Loucy (cell line): ENCODE results near the gene MAN2B2.

ENCODE experiments used
- H2AFZ ChIP-seq: fragments of 200-600 bp; sonication (generic); 2 replicates; pipeline ENCODE4 v1.6.0; 2016; ENCODE audit warnings: antibody characterized with exemption, mild to moderate bottlenecking, low read length, moderate library complexity
- H3F3A ChIP-seq: fragments of 200-600 bp; 2 replicates; pipeline ENCODE4 v1.6.0; 2016; ENCODE audit warnings: antibody characterized with exemption, low read depth, mild to moderate bottlenecking
- H3K27me3 ChIP-seq: fragments of 200-600 bp; sonication (generic); 2 replicates; pipeline ENCODE4 v1.6.1; 2014; ENCODE audit warnings: low read length, mild to moderate bottlenecking; ENCODE audit not compliant: insufficient read depth, poor library complexity, severe bottlenecking
- H3K36me3 ChIP-seq: fragments of 200-600 bp; sonication (generic); 2 replicates; pipeline ENCODE4 v1.6.1; 2016; ENCODE audit warnings: low read length; ENCODE audit not compliant: insufficient read depth
- H3K4me1 ChIP-seq: fragments of 200-600 bp; sonication (generic); 2 replicates; pipeline ENCODE4 v1.5.1; 2014; ENCODE audit warnings: low read length, mild to moderate bottlenecking; ENCODE audit not compliant: insufficient read depth, poor library complexity, severe bottlenecking
- H3K4me2 ChIP-seq: fragments of 200-600 bp; sonication (generic); 2 replicates; pipeline ENCODE4 v1.6.0; 2014; ENCODE audit warnings: antibody characterized with exemption, low read length, low read depth, mild to moderate bottlenecking; ENCODE audit not compliant: poor library complexity, severe bottlenecking
- H3K4me3 ChIP-seq: fragments of 200-600 bp; sonication (generic); 2 replicates; pipeline ENCODE4 v1.5.1; 2014; ENCODE audit warnings: low read length, mild to moderate bottlenecking, mixed read lengths; ENCODE audit not compliant: poor library complexity, severe bottlenecking
- H3K79me2 ChIP-seq: fragments of 200-600 bp; sonication (generic); 2 replicates; pipeline ENCODE4 v1.6.1; 2014; ENCODE audit warnings: low read length; ENCODE audit not compliant: insufficient read depth
- H3K9ac ChIP-seq: fragments of 200-600 bp; sonication (generic); 2 replicates; pipeline ENCODE4 v1.6.0; 2014; ENCODE audit warnings: mild to moderate bottlenecking, low read depth, low read length, moderate library complexity; ENCODE audit not compliant: poor library complexity, severe bottlenecking
- H3K9me2 ChIP-seq: fragments of 200-600 bp; sonication (generic); replicated peaks from 2 replicates; pipeline ENCODE4 v1.6.1; 2016; ENCODE audit warnings: low read depth, low read length, mixed read lengths
- H3K9me3 ChIP-seq: fragments of 200-600 bp; sonication (generic); 2 replicates; pipeline ENCODE4 v1.6.1; 2014; ENCODE audit warnings: mild to moderate bottlenecking, antibody characterized with exemption, low read length, low read depth; ENCODE audit not compliant: insufficient read depth
- H4K20me1 ChIP-seq: fragments of 200-600 bp; sonication (generic); 2 replicates; pipeline ENCODE4 v1.6.0; 2014; ENCODE audit warnings: antibody characterized with exemption, low read length, mild to moderate bottlenecking; ENCODE audit not compliant: insufficient read depth, poor library complexity, severe bottlenecking
- EZH2phosphoT487 ChIP-seq: fragments of 200-600 bp; IDR thresholded peaks from 2 replicates; pipeline ENCODE4 v1.6.1; 2018; ENCODE audit warnings: antibody characterized with exemption, mild to moderate bottlenecking, moderate library complexity, borderline replicate concordance
- TF ChIP-seq, protein P1 (sequence below): fragments of 200-600 bp; sonication (generic); conservative IDR thresholded peaks from 2 replicates; pipeline ENCODE4 v1.5.1; 2014; ENCODE audit warnings: mild to moderate bottlenecking, antibody characterized with exemption, low read length

Gene MAN2B2

DNA sequence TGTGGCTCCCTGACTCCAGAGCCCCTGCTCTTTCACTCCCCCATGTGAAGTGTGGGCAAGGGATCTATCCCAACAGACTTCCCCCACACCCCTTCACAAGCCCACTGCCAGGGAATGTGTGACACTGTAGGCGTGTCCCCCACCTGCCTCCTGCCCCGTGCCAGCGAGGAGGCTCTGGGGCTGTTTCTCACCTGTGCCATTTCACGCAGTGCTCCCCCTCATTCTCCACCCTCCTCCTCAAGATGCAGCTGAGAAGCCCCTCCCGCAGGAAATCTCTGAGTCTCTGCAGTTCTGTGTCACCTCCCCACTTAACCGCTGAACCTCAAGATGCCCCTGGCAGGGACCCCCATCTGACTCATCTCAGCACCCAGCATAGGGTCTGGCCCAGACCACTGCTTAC lies 5.4 kb downstream of the MAN2B2 start:
- H3K9me2 ChIP-seq = no peaks in the 10 kb centered on the region
- peaks cover 17% of the 10 kb centered on the region; the same call in 1 of the 2 replicates for H3K36me3 ChIP-seq
- H3K4me3 ChIP-seq = no peak overlapping the region

DNA sequence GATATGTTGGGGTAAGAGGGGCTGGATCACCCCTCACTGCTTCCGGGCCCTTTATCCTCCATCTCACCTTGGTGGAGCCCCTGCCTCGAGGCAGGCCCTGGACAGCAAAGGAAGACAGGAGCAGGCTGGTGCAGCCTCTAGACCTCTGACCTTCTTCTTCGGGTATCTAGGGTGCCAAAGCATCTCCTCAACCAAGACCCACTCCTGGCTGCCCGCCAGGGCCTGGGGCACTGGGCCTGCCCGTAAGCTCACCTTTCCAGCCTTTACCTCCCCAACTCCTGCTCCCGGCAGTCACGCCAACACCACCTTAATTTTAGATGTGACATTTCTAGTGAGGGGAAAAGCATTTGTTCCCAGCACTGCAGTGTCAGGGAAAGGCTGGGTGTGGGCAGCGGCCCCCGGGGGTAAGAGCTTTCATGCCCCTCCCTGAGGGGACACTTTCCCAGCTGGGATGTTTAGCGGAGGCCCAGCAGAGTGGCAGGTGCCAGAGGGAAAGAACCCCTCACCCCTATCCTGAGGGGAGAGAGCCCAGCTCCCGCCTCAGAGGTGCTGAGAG lies 6.7 kb downstream of the MAN2B2 start:
- Histone ChIP-seq H3K4me2 (no peak overlapping the region), H3K9ac (no peak overlapping the region), H3K9me3 (no peaks in the 10 kb centered on the region), H3F3A (no peaks in the 10 kb centered on the region), H3K27me3 (no peaks in the 10 kb centered on the region), H3K9me2 (no peaks in the 10 kb centered on the region), H3K4me3 (no peak overlapping the region), H4K20me1 (no peaks in the 10 kb centered on the region), H3K4me1 (no peaks in the 10 kb centered on the region), H3K79me2 (no peaks in the 10 kb centered on the region), H3K36me3 (peaks cover 17% of the 10 kb centered on the region; the same call in 1 of the 2 replicates), H2AFZ (no peak overlapping the region)
- TF ChIP-seq, protein P1, sequence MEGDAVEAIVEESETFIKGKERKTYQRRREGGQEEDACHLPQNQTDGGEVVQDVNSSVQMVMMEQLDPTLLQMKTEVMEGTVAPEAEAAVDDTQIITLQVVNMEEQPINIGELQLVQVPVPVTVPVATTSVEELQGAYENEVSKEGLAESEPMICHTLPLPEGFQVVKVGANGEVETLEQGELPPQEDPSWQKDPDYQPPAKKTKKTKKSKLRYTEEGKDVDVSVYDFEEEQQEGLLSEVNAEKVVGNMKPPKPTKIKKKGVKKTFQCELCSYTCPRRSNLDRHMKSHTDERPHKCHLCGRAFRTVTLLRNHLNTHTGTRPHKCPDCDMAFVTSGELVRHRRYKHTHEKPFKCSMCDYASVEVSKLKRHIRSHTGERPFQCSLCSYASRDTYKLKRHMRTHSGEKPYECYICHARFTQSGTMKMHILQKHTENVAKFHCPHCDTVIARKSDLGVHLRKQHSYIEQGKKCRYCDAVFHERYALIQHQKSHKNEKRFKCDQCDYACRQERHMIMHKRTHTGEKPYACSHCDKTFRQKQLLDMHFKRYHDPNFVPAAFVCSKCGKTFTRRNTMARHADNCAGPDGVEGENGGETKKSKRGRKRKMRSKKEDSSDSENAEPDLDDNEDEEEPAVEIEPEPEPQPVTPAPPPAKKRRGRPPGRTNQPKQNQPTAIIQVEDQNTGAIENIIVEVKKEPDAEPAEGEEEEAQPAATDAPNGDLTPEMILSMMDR = no peak
- TF ChIP-seq EZH2phosphoT487 = no peak

More for the DNA sequence above, 5.4 kb downstream of the MAN2B2 start:
- Histone ChIP-seq H3K9ac (no peak overlapping the region), H2AFZ (no peak overlapping the region), H3F3A (no peaks in the 10 kb centered on the region), H3K79me2 (peaks cover 10% of the 10 kb centered on the region; the same call in 1 of the 2 replicates), H3K9me3 (no peaks in the 10 kb centered on the region), H3K4me2 (no peak overlapping the region), H4K20me1 (no peaks in the 10 kb centered on the region), H3K27me3 (no peaks in the 10 kb centered on the region), H3K4me1 (peaks cover 10% of the 10 kb centered on the region)
- no peak for TF ChIP-seq EZH2phosphoT487
- TF ChIP-seq, protein P1 = no peak

DNA sequence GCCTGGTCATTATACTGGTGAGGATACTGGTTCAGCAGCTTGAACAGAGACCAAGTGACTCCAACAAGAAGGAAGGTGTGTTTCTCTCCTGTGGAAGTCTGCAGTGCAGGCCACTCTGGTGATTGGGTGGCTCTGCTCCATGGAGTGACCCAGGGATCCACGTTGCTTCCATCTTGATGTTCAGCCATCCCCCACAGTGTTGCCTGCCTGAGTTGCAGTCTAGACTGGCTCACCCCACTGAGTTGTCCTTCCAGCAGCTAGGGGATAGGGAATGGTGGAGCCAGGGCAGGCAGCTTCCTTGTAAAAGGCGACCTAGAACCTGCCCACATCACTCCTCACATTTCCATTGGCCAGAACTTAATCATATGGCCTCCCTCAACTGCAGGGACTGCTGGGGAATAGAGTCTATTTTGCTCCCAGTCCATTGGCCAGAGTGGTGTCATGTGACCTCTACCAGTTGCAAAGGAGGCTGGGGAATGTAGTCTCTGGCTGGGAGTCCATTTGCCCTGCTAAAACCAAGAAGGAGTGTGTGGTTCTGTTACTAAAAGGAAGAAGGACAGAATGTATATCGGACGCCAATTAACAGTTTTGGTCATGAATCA lies 8.0 kb downstream of the MAN2B2 start:
- H3K9me3 ChIP-seq = no peaks in the 10 kb centered on the region
- H3K27me3 ChIP-seq = no peaks in the 10 kb centered on the region
- H3F3A ChIP-seq = no peaks in the 10 kb centered on the region
- H3K4me3 ChIP-seq = no peak overlapping the region
- TF ChIP-seq EZH2phosphoT487 = no peak
- TF ChIP-seq, protein P1 = no peak
- H4K20me1 ChIP-seq = no peaks in the 10 kb centered on the region
- H3K36me3 ChIP-seq = peaks cover 17% of the 10 kb centered on the region; the same call in 1 of the 2 replicates
- no peak overlapping the region for H2AFZ ChIP-seq
- no peaks in the 10 kb centered on the region for H3K4me1 ChIP-seq
- H3K4me2 ChIP-seq = no peak overlapping the region
- H3K79me2 ChIP-seq = no peaks in the 10 kb centered on the region
- H3K9ac ChIP-seq = no peak overlapping the region
- no peaks in the 10 kb centered on the region for H3K9me2 ChIP-seq
